Testis (tissue), 3 donors: ENCODE data around the gene GPR183. TPM values are rescaled to one million over a fixed set of nuclear protein-coding genes. Genes with fewer than 3 reads are reported as not detected.

Experiments
- DNase-seq: peaks from one replicate; pipeline ENCODE4 v3.0.0-alpha.2; 2019
- H3K27ac ChIP-seq, 2 donors: fragments of 200-600 bp; sonication (generic); one replicate each; pipeline ENCODE4 v1.5.1; 2019
- H3K27me3 ChIP-seq: fragments of 200-600 bp; sonication (generic); one replicate; pipeline ENCODE4 v1.5.1; 2019
- H3K36me3 ChIP-seq: fragments of 200-600 bp; sonication (generic); one replicate; pipeline ENCODE4 v1.5.1; 2017; ENCODE audit warnings: low read depth; ENCODE audit errors: missing control alignments
- H3K4me1 ChIP-seq: fragments of 200-600 bp; sonication (generic); one replicate; pipeline ENCODE4 v1.5.1; 2019
- H3K4me3 ChIP-seq, 2 donors: fragments of 200-600 bp; sonication (generic); one replicate each; pipeline ENCODE4 v1.5.1; 2017 to 2019
- H3K9me3 ChIP-seq: fragments of 200-600 bp; sonication (generic); one replicate; pipeline ENCODE4 v1.5.1; 2017
- CTCF ChIP-seq, 3 experiments: fragments of 450-650 bp in 2 of 3; fragments of 200-600 bp in 1 of 3; sonication (generic) in 1 of 3; IDR thresholded peaks; one replicate each; pipeline ENCODE4 v1.5.1; 2016 to 2019; ENCODE audit warnings: antibody characterized with exemption in 3 of 3, mild to moderate bottlenecking in 2 of 3, moderate library complexity in 1 of 3
- POLR2A ChIP-seq: fragments of 450-650 bp; IDR thresholded peaks from one replicate; pipeline ENCODE4 v1.6.1; 2017; ENCODE audit warnings: antibody characterized with exemption, mild to moderate bottlenecking, moderate library complexity
- WGBS, 2 donors: methylation state at CpG; one replicate each; pipeline ENCODE4 v1.1.5; 2018; 5-methylcytosine and 5-hydroxymethylcytosine counted together
- intact Hi-C: fragments of 100-400 bp; cut with DNase I; formaldehyde crosslinking; loops from one replicate; pipeline ENCODE4 v1.15.1; 2023; ENCODE audit warnings: low total_unique reads
- polyA plus RNA-seq: library from polyadenylated mRNA; stranded (reverse); fragments of 350-450 nt; fragmentation: Illumina TruSeq; extraction: RNeasy Lipid Tissue Mini Kit (QIAGEN cat#74804); gene quantifications from one replicate; pipeline ENCODE4 v1.2.3, GENCODE V29; 2014; ENCODE audit warnings: low read depth, low replicate concordance; ENCODE audit not compliant: insufficient read depth
- total RNA-seq, 2 donors: library from RNA; depleted of rRNA; stranded (reverse); fragments of >200 nt; gene quantifications; one replicate each; pipeline ENCODE4 v1.2.3, GENCODE V29; 2016

The GPR183 gene
- total and polyA plus RNA-seq, 3 donors from 2014 or later = 0.39 to 6.9 (median 2.3) TPM

DNA sequence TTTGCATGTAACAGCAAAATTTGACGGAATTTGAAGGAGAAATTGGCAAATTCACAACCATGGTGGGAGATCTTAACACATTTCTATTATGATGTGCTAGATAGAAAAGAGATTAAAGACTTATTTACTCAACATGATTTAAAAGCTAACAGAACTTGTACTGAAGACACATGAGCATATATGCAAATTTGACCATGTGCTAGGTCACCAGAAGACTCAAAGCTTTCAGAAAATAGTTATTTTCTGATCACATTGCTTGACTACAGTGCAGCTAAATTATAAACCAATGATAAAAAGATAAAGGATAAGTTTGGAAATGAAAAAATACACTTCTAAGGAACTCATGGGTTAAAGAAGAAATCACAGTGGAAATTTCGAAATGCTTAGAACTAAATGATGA, 9.1 kb downstream of the GPR183 start:
- DNase-seq = no peak
- H3K36me3 ChIP-seq = no peaks in the 10 kb centered on the region
- 91 to 93% methylated on average over 2 of the region's 2 CpGs for WGBS, 2 donors
- no peak overlapping the region for H3K4me3 ChIP-seq
- H3K27me3 ChIP-seq = no peaks in the 10 kb centered on the region
- no peaks in the 10 kb centered on the region for H3K9me3 ChIP-seq
- no peaks in the 10 kb centered on the region for H3K4me1 ChIP-seq
- intact Hi-C loops = no loop called here
- no peak overlapping the region for H3K27ac ChIP-seq
- TF ChIP-seq POLR2A (no peak), CTCF (IDR thresholded peaks at IDR 0.05) (no peak)

DNA sequence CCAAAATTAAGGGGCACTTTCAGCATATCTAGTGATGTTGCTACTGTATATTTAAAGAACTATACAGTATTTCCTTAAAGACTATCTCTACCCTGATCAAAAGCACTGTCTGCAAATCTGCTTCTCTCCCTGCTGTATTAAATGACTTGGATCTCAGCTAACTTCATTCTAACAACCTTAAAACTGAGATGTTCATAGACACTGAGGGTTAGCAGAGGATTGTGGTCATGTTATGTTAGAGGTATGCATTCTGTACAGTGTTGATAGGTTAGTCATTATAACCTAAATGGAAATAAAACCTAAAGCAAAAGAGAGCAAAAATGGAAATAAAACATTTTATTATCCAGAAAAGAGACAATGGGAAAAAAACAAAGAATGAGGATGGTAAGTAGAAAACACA, 9.9 kb downstream of the GPR183 start:
- H3K27me3 ChIP-seq = no peaks in the 10 kb centered on the region
- no peak for TF ChIP-seq POLR2A
- no peak for TF ChIP-seq CTCF (IDR thresholded peaks at IDR 0.05)
- no peak for DNase-seq
- intact Hi-C loops = no loop called here
- no peak overlapping the region for H3K4me3 ChIP-seq
- H3K27ac ChIP-seq = no peak overlapping the region
- no peaks in the 10 kb centered on the region for H3K4me1 ChIP-seq
- no peaks in the 10 kb centered on the region for H3K36me3 ChIP-seq
- H3K9me3 ChIP-seq = no peaks in the 10 kb centered on the region

GRCh38 chr13:99296398-99296797, 10.8 kb downstream of the GPR183 start:
- no peak for DNase-seq
- no peaks in the 10 kb centered on the region for H3K36me3 ChIP-seq
- no peaks in the 10 kb centered on the region for H3K4me1 ChIP-seq
- no peaks in the 10 kb centered on the region for H3K9me3 ChIP-seq
- H3K27ac ChIP-seq = no peak overlapping the region
- no peak overlapping the region for H3K4me3 ChIP-seq
- TF ChIP-seq CTCF (IDR thresholded peaks at IDR 0.05) (no peak), POLR2A (no peak)
- WGBS, 2 donors = 73 to 90% methylated on average over 4 of the region's 4 CpGs
- H3K27me3 ChIP-seq = no peaks in the 10 kb centered on the region
- intact Hi-C loops = no loop called here

- Histone ChIP-seq H3K27me3 (no peaks in the 10 kb centered on the region), H3K4me1 (no peaks in the 10 kb centered on the region), H3K9me3 (no peaks in the 10 kb centered on the region), H3K4me3 (no peak overlapping the region), H3K36me3 (no peaks in the 10 kb centered on the region), H3K27ac (no peak overlapping the region)
- no peak for DNase-seq
- TF ChIP-seq CTCF (IDR thresholded peaks at IDR 0.05) (no peak), POLR2A (no peak)
- intact Hi-C loops = no loop called here
- WGBS, 2 donors = 93 to 96% methylated on average over 12 of the region's 12 CpGs
Measured at GRCh38 chr13:99295488-99296252, 11.5 kb downstream of the GPR183 start.

- WGBS, 2 donors = 80 to 81% methylated on average over 7 of the region's 7 CpGs
- Histone ChIP-seq H3K4me1 (no peaks in the 10 kb centered on the region), H3K4me3 (no peak overlapping the region), H3K27ac (no peak overlapping the region), H3K27me3 (no peaks in the 10 kb centered on the region), H3K9me3 (no peaks in the 10 kb centered on the region), H3K36me3 (no peaks in the 10 kb centered on the region)
- TF ChIP-seq POLR2A (no peak), CTCF (IDR thresholded peaks at IDR 0.05) (no peak)
- no peak for DNase-seq
- intact Hi-C loops = no loop called here
Measured at GRCh38 chr13:99294958-99295357, 12.2 kb downstream of the GPR183 start.
